GM12878 (cell line): ENCODE results near the gene CRYZL1. TPM values are rescaled to one million over a fixed set of nuclear protein-coding genes. Genes with fewer than 3 reads are reported as not detected.
A peak's percentile ranks its signal among the peaks of the same experiment; 100 is the strongest.

Experiments used
- ATAC-seq: fragments of 200-7000 bp; cut with Tn5 transposase; 3 replicates; pipeline ENCODE4 v1.9.1; 2020; ENCODE audit warnings: mild to moderate bottlenecking, moderate library complexity
- BruUV-seq: library from RNA; stranded (reverse); fragments of 400-500 nt; replicated peaks from 2 replicates; lab custom pipeline; 2021; lab: Mats Ljungman, UMichigan
- CTCF ChIA-PET: fragments of 300-600 bp; sonication (Branson Sonifier 250); formaldehyde crosslinking; extraction: SDS; loops from one replicate; lab custom pipeline; 2021; ENCODE audit warnings: inconsistent platforms; lab: Yijun Ruan, JAX
- POLR2A ChIA-PET: fragments of 350-600 bp; formaldehyde crosslinking; extraction: SDS; loops from one replicate; lab custom pipeline; 2021; ENCODE audit warnings: inconsistent platforms; lab: Charles Lee
- RAD21 ChIA-PET: fragments of 300-600 bp; sonication (Branson Sonifier 250); formaldehyde crosslinking; loops from one replicate; lab custom pipeline; 2023; ENCODE audit warnings: antibody characterized with exemption; ENCODE audit not compliant: unreplicated experiment; lab: Charles Lee
- SMC1A ChIA-PET: fragments of 300-600 bp; sonication (Branson Sonifier 250); formaldehyde crosslinking; loops from one replicate; lab custom pipeline; 2023; ENCODE audit not compliant: unreplicated experiment, uncharacterized antibody; lab: Charles Lee
- DNase-seq: peaks from one replicate; pipeline ENCODE4 v3.0.0-alpha.2; 2011; ENCODE audit warnings: low read depth, low spot score
- FAIRE-seq: peaks from 3 replicates; lab custom pipeline; 2011; peaks lifted over from hg19 to GRCh38; lab: Jason Lieb, UNC
- H2AFZ ChIP-seq: 2 replicates; pipeline ENCODE4 v1.6.0; 2011; ENCODE audit warnings: low read depth, low read length, control low read depth; ENCODE audit not compliant: control insufficient read depth
- H3K27ac ChIP-seq: 2 replicates; pipeline ENCODE4 v1.5.1; 2011; ENCODE audit warnings: control low read depth; ENCODE audit not compliant: control insufficient read depth, insufficient read depth
- H3K27me3 ChIP-seq, 2 experiments: replicated peaks in 1 of 2; 2 replicates each; pipeline versions ENCODE4 v1.6.0 to v1.6.1; 2011; ENCODE audit warnings: low read length in 1 of 2; ENCODE audit not compliant: control insufficient read depth in 2 of 2, insufficient read depth in 2 of 2
- H3K36me3 ChIP-seq, 2 experiments: 2 replicates each; pipeline ENCODE4 v1.5.1; 2011; ENCODE audit warnings: low read length in 1 of 2; ENCODE audit not compliant: control insufficient read depth in 2 of 2, insufficient read depth in 2 of 2
- H3K4me1 ChIP-seq: 2 replicates; pipeline ENCODE4 v1.6.1; 2011; ENCODE audit warnings: mild to moderate bottlenecking, low read length, moderate library complexity, mixed read lengths; ENCODE audit not compliant: control insufficient read depth, insufficient read depth
- H3K4me2 ChIP-seq: 2 replicates; pipeline ENCODE4 v1.6.0; 2011; ENCODE audit warnings: control low read depth; ENCODE audit not compliant: control insufficient read depth, insufficient read depth
- H3K4me3 ChIP-seq: fragments of 200-600 bp; sonication (generic); 2 replicates; pipeline ENCODE4 v1.5.1; 2016
- H3K79me2 ChIP-seq: 2 replicates; pipeline ENCODE4 v1.6.0; 2011; ENCODE audit warnings: low read length; ENCODE audit not compliant: control insufficient read depth, insufficient read depth
- H3K9ac ChIP-seq: 2 replicates; pipeline ENCODE4 v1.8.0; 2011; ENCODE audit warnings: low read length, control low read depth, mixed read lengths; ENCODE audit not compliant: control insufficient read depth, insufficient read depth
- H3K9me3 ChIP-seq: replicated peaks from 3 replicates; pipeline ENCODE4 v1.5.1; 2011; ENCODE audit warnings: mild to moderate bottlenecking, low read length; ENCODE audit not compliant: control insufficient read depth, insufficient read depth
- H4K20me1 ChIP-seq: 2 replicates; pipeline ENCODE4 v1.6.0; 2011; ENCODE audit not compliant: control insufficient read depth, insufficient read depth
- CHD1 ChIP-seq: IDR thresholded peaks from 2 replicates; pipeline ENCODE4 v1.6.1; 2012; ENCODE audit warnings: low read depth, low read length, improper control_type of control experiment
- CHD4 ChIP-seq: fragments of 200-600 bp; sonication (generic); IDR thresholded peaks from 2 replicates; pipeline ENCODE4 v1.6.1; 2016; ENCODE audit warnings: mild to moderate bottlenecking
- CREB1 ChIP-seq: IDR thresholded peaks from 2 replicates; pipeline ENCODE4 v1.6.1; 2012; ENCODE audit warnings: low read depth, mild to moderate bottlenecking, inconsistent platforms
- DPF2 ChIP-seq: fragments of 450-650 bp; IDR thresholded peaks from 2 replicates; pipeline ENCODE4 v1.6.1; 2017; ENCODE audit warnings: mild to moderate bottlenecking
- GABPA ChIP-seq: IDR thresholded peaks from 2 replicates; pipeline ENCODE4 v1.6.1; 2014; ENCODE audit warnings: antibody characterized with exemption, low read depth, mild to moderate bottlenecking, inconsistent platforms
- IKZF2 ChIP-seq, 2 experiments: fragments of 450-650 bp; IDR thresholded peaks; 2 replicates each; pipeline ENCODE4 v1.6.1; 2017; ENCODE audit warnings: mild to moderate bottlenecking in 2 of 2, moderate library complexity in 2 of 2
- JUNB ChIP-seq: IDR thresholded peaks from 2 replicates; pipeline ENCODE4 v1.6.1; 2016; ENCODE audit warnings: antibody characterized with exemption, mild to moderate bottlenecking
- JUND ChIP-seq: IDR thresholded peaks from 2 replicates; pipeline ENCODE4 v1.6.1; 2012; ENCODE audit warnings: low read depth, mild to moderate bottlenecking, low read length, improper control_type of control experiment, moderate library complexity
- LARP7 ChIP-seq: fragments of 450-650 bp; IDR thresholded peaks from 2 replicates; pipeline ENCODE4 v1.6.1; 2017; ENCODE audit warnings: mild to moderate bottlenecking
- MEF2B ChIP-seq: fragments of 450-650 bp; IDR thresholded peaks from 2 replicates; pipeline ENCODE4 v1.6.1; 2018; ENCODE audit warnings: mild to moderate bottlenecking, moderate library complexity; ENCODE audit not compliant: partially characterized antibody, poor library complexity, severe bottlenecking
- MTA3 ChIP-seq: IDR thresholded peaks from 2 replicates; pipeline ENCODE4 v1.6.1; 2012; ENCODE audit warnings: low read length, inconsistent platforms, borderline replicate concordance
- NBN ChIP-seq: fragments of 450-650 bp; IDR thresholded peaks from 2 replicates; pipeline ENCODE4 v1.6.1; 2016
- NFIC ChIP-seq: IDR thresholded peaks from 2 replicates; pipeline ENCODE4 v1.6.1; 2012; ENCODE audit warnings: low read depth, mild to moderate bottlenecking, inconsistent platforms, low read length, moderate library complexity
- NFYA ChIP-seq: IDR thresholded peaks from 2 replicates; pipeline ENCODE4 v1.6.1; 2011; ENCODE audit warnings: low read depth, mild to moderate bottlenecking, low read length, improper control_type of control experiment, borderline replicate concordance
- POLR2AphosphoS2 ChIP-seq: IDR thresholded peaks from 2 replicates; pipeline ENCODE4 v1.6.1; 2011; ENCODE audit warnings: low read depth, mild to moderate bottlenecking, low read length, improper control_type of control experiment, moderate library complexity
- POLR2AphosphoS5 ChIP-seq: IDR thresholded peaks from 2 replicates; pipeline ENCODE4 v1.6.1; 2011; ENCODE audit warnings: mild to moderate bottlenecking, low read length, inconsistent platforms
- RB1 ChIP-seq: fragments of 450-650 bp; formaldehyde crosslinking; IDR thresholded peaks from 2 replicates; pipeline ENCODE4 v1.6.1; 2017; ENCODE audit warnings: mild to moderate bottlenecking, borderline replicate concordance
- SPI1 ChIP-seq: IDR thresholded peaks from 2 replicates; pipeline ENCODE4 v1.6.1; 2011; ENCODE audit warnings: low read depth, mild to moderate bottlenecking, low read length, moderate library complexity, borderline replicate concordance; ENCODE audit not compliant: insufficient read depth
- WGBS: methylation state at CpG from one replicate; pipeline ENCODE4 v1.1.6; 2016; ENCODE audit warnings: low lambda C conversion rate; ENCODE audit not compliant: insufficient replicate concordance, insufficient coverage; ENCODE audit errors: missing lambda C conversion rate; 5-methylcytosine and 5-hydroxymethylcytosine counted together
- in situ Hi-C: fragments of 300-500 bp; cut with MboI; formaldehyde crosslinking; loops from 9 replicates; pipeline ENCODE4 v1.14.3; 2018; ENCODE audit warnings: mixed read lengths
- intact Hi-C: fragments of 100-400 bp; cut with micrococcal nuclease; formaldehyde crosslinking; loops from one replicate; pipeline ENCODE4 v1.14.2; 2022; ENCODE audit not compliant: unreplicated experiment
- polyA plus RNA-seq, 11 experiments: library from polyadenylated mRNA; depleted of rRNA in 4 of 11; unstranded in 6 of 11; stranded (reverse) in 5 of 11; fragments of >200 nt; fragmentation: Nextera tagmentation in 4 of 11; fragmentation: Illumina TruSeq in 1 of 11; extraction: Ambion mirVana in 4 of 11; extraction: Trizol in 1 of 11; gene quantifications; 1 replicate in 1 of 11; 2 replicates in 10 of 11; pipeline versions ENCODE4 v1.2.1 to v1.2.3, GENCODE V29; 2011 to 2016; ENCODE audit warnings: inconsistent platforms in 2 of 11, missing spikeins in 2 of 11, low read depth in 1 of 11
- total RNA-seq, 4 experiments: library from RNA; depleted of rRNA in 3 of 4; stranded (reverse); fragments of >200 nt in 3 of 4; fragmentation: Illumina TruSeq in 1 of 4; extraction: Trizol in 1 of 4; gene quantifications; 2 replicates each; pipeline versions ENCODE4 v1.2.1 to v1.2.3, GENCODE V29; 2013 to 2021
- TF ChIP-seq, protein P1 (sequence below): IDR thresholded peaks from 2 replicates; pipeline ENCODE4 v1.6.1; 2011; ENCODE audit warnings: low read depth, mild to moderate bottlenecking, low read length, moderate library complexity, borderline replicate concordance; ENCODE audit errors: extremely low read depth

Gene CRYZL1
- total and polyA plus RNA-seq, 10 of the 15 experiments (the other 5 are each of a cell fraction or from before 2014, with no cell fraction given): 14.3 to 72.4 (median 30.7) TPM

- DNase-seq (peak; percentile 20), FAIRE-seq (no peak), ATAC-seq (peak; percentile 82)
- intact Hi-C loops (no loop called here), in situ Hi-C loops (no loop called here)
- 46% methylated on average over 5 of the region's 5 CpGs for WGBS
- BruUV-seq: no TSS peak
- TF ChIP-seq SPI1: peak; percentile 29; the same call in 1 of the 2 replicates
- TF ChIP-seq, protein P1, sequence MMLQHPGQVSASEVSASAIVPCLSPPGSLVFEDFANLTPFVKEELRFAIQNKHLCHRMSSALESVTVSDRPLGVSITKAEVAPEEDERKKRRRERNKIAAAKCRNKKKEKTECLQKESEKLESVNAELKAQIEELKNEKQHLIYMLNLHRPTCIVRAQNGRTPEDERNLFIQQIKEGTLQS: no peak
- no peak for TF ChIP-seq NBN
- TF ChIP-seq IKZF2 (IDR thresholded peaks at IDR 0.05): peak in 1 of 2 experiments; percentile 27; a peak in 1 of 4 replicates
- Histone ChIP-seq H3K4me1 (peaks cover 3% of the 10 kb centered on the region), H3K36me3 (no peaks in the 10 kb centered on the region), H3K27me3 (no peaks in the 10 kb centered on the region), H4K20me1 (no peaks in the 10 kb centered on the region), H3K4me3 (no peak overlapping the region), H3K79me2 (no peaks in the 10 kb centered on the region), H3K9me3 (no peaks in the 10 kb centered on the region), H2AFZ (no peak overlapping the region), H3K9ac (no peak overlapping the region), H3K4me2 (0 out of 2 replicates have a peak overlapping the region, but pooled peaks have one; percentile 26), H3K27ac (no peak overlapping the region)
- ChIA-PET SMC1A (no interaction called here), POLR2A (no interaction called here), CTCF (interaction anchor here (0.6 to 0.7 kb wide), 2 partner anchors 662 to 1313 kb away, joined by 3 read pairs; no protein-coding TSS in a partner anchor), RAD21 (no interaction called here)
Measured at GRCh38 chr21:33690874-33691273, 49.3 kb upstream of the CRYZL1 start.

DNA sequence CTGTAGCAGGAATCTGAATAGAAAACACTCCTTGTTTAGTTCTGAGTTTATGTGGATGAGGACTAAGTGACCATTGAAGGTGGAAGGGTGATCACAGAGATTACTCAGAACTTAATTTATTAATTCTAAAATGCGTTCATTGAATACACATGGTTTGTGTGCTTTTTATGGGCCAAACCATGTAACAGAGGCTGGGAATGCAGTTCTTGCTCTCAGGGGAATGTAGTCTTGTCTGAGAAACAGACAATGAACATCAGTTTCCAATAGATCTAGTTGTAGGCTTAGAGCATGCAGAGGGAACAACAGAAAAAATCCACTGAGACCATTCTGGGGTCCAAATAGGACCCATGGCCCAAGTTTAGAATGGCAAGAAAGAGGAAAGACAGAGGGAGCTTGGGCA, 46.8 kb upstream of the CRYZL1 start:
- intact Hi-C loops: no loop called here
- 39% methylated on average over 1 of the region's 1 CpG for WGBS
- no peak for FAIRE-seq
- TF ChIP-seq CHD4 (no peak), CHD1 (no peak), MTA3 (no peak), JUNB (no peak), POLR2AphosphoS2 (no peak), SPI1 (no peak), CREB1 (no peak), RB1 (no peak), MEF2B (no peak), NFIC (no peak), POLR2AphosphoS5 (no peak), LARP7 (no peak), NFYA (no peak), DPF2 (no peak), JUND (no peak), GABPA (no peak)

More for the DNA sequence above, 46.8 kb upstream of the CRYZL1 start:
- no peaks in the 10 kb centered on the region; a peak in 1 of 4 replicates for H3K27me3 ChIP-seq
- peaks cover 3% of the 10 kb centered on the region for H3K4me1 ChIP-seq
- no peaks in the 10 kb centered on the region for H3K36me3 ChIP-seq
- no peaks in the 10 kb centered on the region for H3K79me2 ChIP-seq
- POLR2A ChIA-PET: no interaction called here
- DNase-seq (no peak), ATAC-seq (no peak)
- H3K27ac ChIP-seq: no peak overlapping the region
- BruUV-seq: no TSS peak
- SMC1A ChIA-PET: no interaction called here
- CTCF ChIA-PET: no interaction called here
- H3K4me2 ChIP-seq: no peak overlapping the region
- H3K9ac ChIP-seq: no peak overlapping the region
- H3K9me3 ChIP-seq: no peaks in the 10 kb centered on the region
- H4K20me1 ChIP-seq: no peaks in the 10 kb centered on the region
- no peak overlapping the region for H3K4me3 ChIP-seq
- no peak overlapping the region for H2AFZ ChIP-seq
- in situ Hi-C loops: no loop called here
- RAD21 ChIA-PET: no interaction called here
